Common myeloid progenitor, CD34-positive (primary cell): ENCODE measurements around the gene MYO1F.
"Not testable (repeated sequence)": the region's sequence is repeated elsewhere in the genome, so short reads cannot be mapped to it uniquely, and the experiment has no call there.

Experiments used
- CTCF ChIA-PET: fragments of 350-600 bp; sonication (Branson Sonifier 250); formaldehyde crosslinking; loops from one replicate; lab custom pipeline; 2021; ENCODE audit warnings: antibody characterized with exemption; lab: Charles Lee
- POLR2A ChIA-PET: fragments of 350-600 bp; sonication (Branson Sonifier 250); formaldehyde crosslinking; loops from one replicate; lab custom pipeline; 2021; ENCODE audit warnings: antibody characterized with exemption; lab: Charles Lee
- DNase-seq, 3 donors: peaks; one replicate each; pipeline versions ENCODE4 v3.0.0 to v3.0.0-alpha.2; 2013
- H3K27ac ChIP-seq, 2 experiments: 1 replicate in 1 of 2; 2 replicates in 1 of 2; pipeline ENCODE4 v1.7.0; 2013; ENCODE audit warnings: inconsistent platforms in 2 of 2, low read length in 2 of 2, mild to moderate bottlenecking in 2 of 2, low read depth in 1 of 2, moderate library complexity in 1 of 2; ENCODE audit not compliant: severe bottlenecking in 2 of 2, insufficient read depth in 1 of 2, poor library complexity in 1 of 2
- H3K27me3 ChIP-seq, 5 experiments: replicated peaks in 2 of 5; 1 replicate in 3 of 5; 2 replicates in 2 of 5; pipeline versions ENCODE4 v1.6.1 to v1.7.0; 2013; ENCODE audit warnings: low read length in 4 of 5, mild to moderate bottlenecking in 2 of 5, moderate library complexity in 2 of 5, inconsistent platforms in 1 of 5; ENCODE audit not compliant: insufficient read depth in 5 of 5, control insufficient read depth in 4 of 5
- H3K36me3 ChIP-seq, 4 experiments: 1 replicate in 2 of 4; 2 replicates in 2 of 4; pipeline versions ENCODE4 v1.6.1 to v1.7.0; 2013; ENCODE audit warnings: low read length in 3 of 4, control low read depth in 1 of 4, mild to moderate bottlenecking in 1 of 4; ENCODE audit not compliant: control insufficient read depth in 4 of 4, insufficient read depth in 4 of 4
- H3K4me1 ChIP-seq, 4 experiments: 1 replicate in 3 of 4; 2 replicates in 1 of 4; pipeline versions ENCODE4 v1.6.1 to v1.7.1; 2013; ENCODE audit warnings: low read length in 3 of 4, mild to moderate bottlenecking in 3 of 4, control low read depth in 1 of 4, inconsistent platforms in 1 of 4, moderate library complexity in 1 of 4; ENCODE audit not compliant: control insufficient read depth in 4 of 4, insufficient read depth in 4 of 4; ENCODE audit errors: control extremely low read depth in 1 of 4
- H3K4me3 ChIP-seq, 7 experiments: 1 replicate in 4 of 7; 2 replicates in 3 of 7; pipeline versions ENCODE4 v1.5.1 to v1.7.0; 2013; ENCODE audit warnings: mild to moderate bottlenecking in 7 of 7, low read length in 6 of 7, moderate library complexity in 6 of 7, inconsistent platforms in 2 of 7, low read depth in 2 of 7, control low read depth in 1 of 7; ENCODE audit not compliant: insufficient read depth in 4 of 7, control insufficient read depth in 1 of 7; ENCODE audit errors: extremely low read depth in 1 of 7
- H3K9me3 ChIP-seq, 5 experiments: 1 replicate in 4 of 5; 2 replicates in 1 of 5; pipeline versions ENCODE4 v1.6.1 to v1.7.1; 2013; ENCODE audit warnings: low read length in 4 of 5, mild to moderate bottlenecking in 2 of 5, inconsistent platforms in 1 of 5, low read depth in 1 of 5, moderate library complexity in 1 of 5; ENCODE audit not compliant: control insufficient read depth in 4 of 5, insufficient read depth in 2 of 5; ENCODE audit errors: control extremely low read depth in 1 of 5
- WGBS: methylation state at CpG from one replicate; pipeline ENCODE4 v1.1.5; 2013; ENCODE audit not compliant: insufficient coverage; 5-methylcytosine and 5-hydroxymethylcytosine counted together

Gene MYO1F

DNA sequence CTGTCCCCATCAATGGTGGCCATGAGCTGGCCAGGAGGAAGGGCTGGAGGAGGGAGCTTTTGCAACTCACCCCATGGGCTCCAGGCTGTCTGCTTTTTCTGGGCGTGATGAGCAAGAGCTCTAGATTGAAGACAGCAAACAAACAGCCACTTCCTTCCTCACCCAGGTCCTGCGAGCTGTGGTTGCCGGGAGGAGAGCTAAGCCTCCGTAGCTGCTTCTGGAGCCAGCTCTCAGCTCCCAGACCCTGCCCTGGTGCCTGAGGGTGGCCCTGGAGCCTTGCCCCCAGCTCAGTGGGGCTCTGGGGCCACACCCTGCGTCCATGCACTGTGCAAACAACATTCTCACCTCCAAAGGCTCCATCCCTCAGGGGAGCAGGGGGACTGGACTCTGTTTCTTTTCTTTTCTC lies 6.2 kb downstream of the MYO1F start:
- H3K4me1 ChIP-seq: peaks cover 11 to 74% (median 55%) of the 10 kb centered on the region in 4 experiments
- H3K27ac ChIP-seq: peak overlapping the region in 1 of 2 experiments; percentile 58
- 0% methylated on average over 1 of the region's 5 CpGs for WGBS
- DNase-seq: peak; percentile 58 to 91 (median 84)
- ChIA-PET CTCF (interaction anchor here (0.7 to 12.1 kb wide), 5 partner anchors 9 to 111 kb away, joined by 3 to 96 read pairs (median 5); partner anchors contain the start of gene MYO1F), POLR2A (interaction anchor here (1.1 kb wide), 1 partner anchor 83 kb away, joined by 3 read pairs; no protein-coding TSS in a partner anchor)
- H3K4me3 ChIP-seq: peak overlapping the region in 6 of 7 experiments; percentile 8 to 61 (median 52)
- H3K9me3 ChIP-seq: no peaks in the 10 kb centered on the region
- H3K27me3 ChIP-seq: no peaks in the 10 kb centered on the region
- H3K36me3 ChIP-seq: peaks cover 0 to 17% (median 0%) of the 10 kb centered on the region in 4 experiments

DNA sequence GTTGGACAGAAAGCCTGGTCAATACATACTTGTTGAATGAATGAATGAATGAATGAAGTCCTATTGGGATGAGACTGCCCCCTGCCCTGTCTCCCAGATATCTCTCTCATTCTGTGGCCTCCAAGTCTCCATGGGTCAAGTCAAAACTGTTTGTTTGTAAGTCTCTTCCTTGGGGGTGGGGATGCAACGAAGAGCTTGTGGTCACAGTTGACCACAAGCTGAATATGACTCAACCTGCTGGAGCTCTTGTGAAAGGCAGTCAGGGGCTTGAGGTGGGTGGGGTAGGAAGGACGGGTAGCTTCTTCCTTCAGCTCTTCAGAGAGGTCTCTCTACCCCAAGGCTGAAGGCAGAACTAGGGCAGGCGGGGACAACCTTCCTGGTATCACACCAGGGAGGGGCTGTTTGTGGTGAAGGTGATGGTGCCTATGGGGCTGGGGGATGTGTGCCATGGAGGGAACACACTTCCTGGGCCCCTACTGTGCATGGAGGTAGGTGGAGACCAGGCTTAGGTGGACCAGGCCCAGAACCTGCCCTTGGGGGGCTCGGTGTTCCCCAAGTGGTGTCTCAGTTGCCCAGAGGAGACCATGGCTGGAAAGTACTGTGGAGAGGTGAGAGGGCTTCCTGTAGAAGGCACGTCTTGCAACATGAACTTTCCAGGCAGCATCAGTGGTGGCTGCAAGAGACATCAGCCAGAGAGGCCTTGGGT lies 8.0 kb downstream of the MYO1F start:
- Histone ChIP-seq H3K27ac (peak overlapping the region in 1 of 2 experiments; percentile 55), H3K27me3 (no peaks in the 10 kb centered on the region), H3K4me1 (peaks cover 8 to 76% (median 51%) of the 10 kb centered on the region in 4 experiments), H3K9me3 (no peaks in the 10 kb centered on the region), H3K36me3 (peaks cover 0 to 17% (median 0%) of the 10 kb centered on the region in 4 experiments), H3K4me3 (peak overlapping the region in 4 of 7 experiments; percentile 2 to 53 (median 38))
- WGBS: 0% methylated on average over 2 of the region's 5 CpGs
- DNase-seq: peak; percentile 85 to 96 (median 95)
- ChIA-PET CTCF (interaction anchor here (0.6 to 12.1 kb wide), 2 partner anchors 10 to 27 kb away, joined by 3 to 96 read pairs; partner anchors contain the start of gene MYO1F), POLR2A (interaction anchor here (0.5 to 1.0 kb wide), 4 partner anchors 8 to 121 kb away, joined by 3 to 4 read pairs (median 4); partner anchors contain the start of gene MYO1F)

DNA sequence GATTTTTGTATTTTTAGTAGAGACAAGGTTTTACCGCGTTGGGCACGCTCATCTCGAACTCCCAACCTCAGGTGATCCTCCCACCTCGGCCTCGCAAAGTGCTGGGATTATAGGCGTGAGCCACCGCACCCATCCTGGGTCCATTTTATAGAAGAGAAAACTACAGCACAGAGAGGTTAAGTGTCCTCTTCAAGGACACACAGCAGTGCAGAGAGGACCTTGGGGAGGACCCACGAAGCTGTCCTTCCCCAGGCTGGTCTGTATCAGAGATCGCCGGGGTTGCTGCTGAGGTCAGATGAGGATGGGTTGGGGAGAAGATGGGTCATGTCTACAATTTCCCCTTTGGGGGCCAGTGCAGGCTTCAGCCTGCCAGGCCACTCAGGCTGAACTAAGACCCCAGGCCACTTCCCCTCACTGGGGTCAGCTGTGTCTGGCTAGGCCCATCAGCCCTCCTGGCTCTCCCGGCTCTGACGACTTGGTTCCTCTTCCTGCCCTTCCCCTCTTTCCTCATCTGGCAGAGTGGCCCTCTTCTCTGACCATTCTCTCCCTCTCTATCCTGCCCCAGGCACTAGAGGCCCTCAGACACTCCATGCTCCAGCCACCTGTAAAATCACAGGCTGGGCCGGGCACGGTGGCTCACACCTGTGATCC lies 9.6 kb downstream of the MYO1F start:
- no peak for DNase-seq
- Histone ChIP-seq H3K9me3 (no peaks in the 10 kb centered on the region), H3K27ac (no peak overlapping the region), H3K27me3 (no peaks in the 10 kb centered on the region), H3K4me3 (no peak overlapping the region), H3K36me3 (peaks cover 0 to 12% (median 0%) of the 10 kb centered on the region in 4 experiments), H3K4me1 (peaks cover 6 to 63% (median 48%) of the 10 kb centered on the region in 4 experiments)
- 87% methylated on average over 13 of the region's 15 CpGs for WGBS
- ChIA-PET POLR2A (no interaction called here), CTCF (interaction anchor here (12.1 kb wide), 1 partner anchor 12 kb away, joined by 96 read pairs; the partner anchor contains the start of gene MYO1F)

DNA sequence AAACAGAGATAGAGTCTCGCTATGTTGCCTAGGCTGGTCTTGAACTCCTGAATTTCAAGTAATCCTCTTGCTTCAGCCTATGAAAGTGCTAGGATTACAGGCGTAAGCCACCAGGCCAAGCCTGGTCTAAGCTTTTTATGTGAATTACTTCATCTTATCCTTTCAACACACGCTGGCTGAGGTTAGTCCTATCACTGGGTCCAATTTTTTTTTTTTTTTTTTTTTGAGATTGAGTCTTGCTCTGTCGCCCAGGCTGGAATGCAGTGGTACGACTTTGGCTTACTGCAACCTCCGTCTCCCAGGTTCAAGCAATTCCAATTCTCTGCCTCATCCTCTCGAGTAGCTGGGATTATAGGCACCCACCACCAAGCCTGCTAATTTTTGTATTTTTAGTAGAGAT lies 10.4 kb downstream of the MYO1F start:
- H3K36me3 ChIP-seq: peaks cover 0 to 10% (median 0%) of the 10 kb centered on the region in 4 experiments
- no peak overlapping the region for H3K27ac ChIP-seq
- peaks cover 6 to 55% (median 42%) of the 10 kb centered on the region in 4 experiments for H3K4me1 ChIP-seq
- DNase-seq: peak in 1 of 3 donors; percentile 40
- WGBS: 90% methylated on average over 5 of the region's 7 CpGs
- H3K27me3 ChIP-seq: no peaks in the 10 kb centered on the region
- ChIA-PET POLR2A (interaction anchor here (0.7 kb wide), 1 partner anchor 148 kb away, joined by 4 read pairs; no protein-coding TSS in a partner anchor), CTCF (interaction anchor here (12.1 kb wide), 1 partner anchor 13 kb away, joined by 96 read pairs; the partner anchor contains the start of gene MYO1F)
- no peak overlapping the region for H3K4me3 ChIP-seq
- no peaks in the 10 kb centered on the region for H3K9me3 ChIP-seq

DNA sequence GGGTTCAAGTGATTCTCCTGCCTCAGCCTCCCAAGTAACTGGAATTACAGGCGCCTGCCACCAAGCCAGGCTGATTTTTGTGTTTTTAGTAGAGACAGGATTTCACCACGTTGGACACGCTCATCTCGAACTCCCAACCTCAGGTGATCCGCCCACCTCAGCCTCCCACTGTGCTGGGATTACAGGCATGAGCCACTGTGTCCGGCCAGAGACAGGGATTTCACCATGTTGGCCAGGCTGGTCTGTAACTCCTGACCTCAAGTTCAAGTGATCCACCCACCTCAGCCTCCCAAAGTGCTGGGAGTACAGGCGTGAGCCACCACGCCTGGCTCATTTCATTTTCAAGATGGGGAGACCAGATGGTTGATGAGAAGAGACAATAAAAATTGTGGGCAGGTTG lies 12.4 kb downstream of the MYO1F start:
- H3K27me3 ChIP-seq, DNase-seq, H3K9me3 ChIP-seq, POLR2A ChIA-PET, H3K27ac ChIP-seq, H3K4me3 ChIP-seq, H3K36me3 ChIP-seq: not testable (repeated sequence)
- 91% methylated on average over 6 of the region's 8 CpGs for WGBS
- CTCF ChIA-PET: interaction anchor here (1.5 to 12.1 kb wide), 3 partner anchors 15 to 59 kb away, joined by 4 to 96 read pairs (median 4); partner anchors contain the start of gene MYO1F
- peaks cover 6 to 41% (median 30%) of the 10 kb centered on the region in 4 experiments for H3K4me1 ChIP-seq

DNA sequence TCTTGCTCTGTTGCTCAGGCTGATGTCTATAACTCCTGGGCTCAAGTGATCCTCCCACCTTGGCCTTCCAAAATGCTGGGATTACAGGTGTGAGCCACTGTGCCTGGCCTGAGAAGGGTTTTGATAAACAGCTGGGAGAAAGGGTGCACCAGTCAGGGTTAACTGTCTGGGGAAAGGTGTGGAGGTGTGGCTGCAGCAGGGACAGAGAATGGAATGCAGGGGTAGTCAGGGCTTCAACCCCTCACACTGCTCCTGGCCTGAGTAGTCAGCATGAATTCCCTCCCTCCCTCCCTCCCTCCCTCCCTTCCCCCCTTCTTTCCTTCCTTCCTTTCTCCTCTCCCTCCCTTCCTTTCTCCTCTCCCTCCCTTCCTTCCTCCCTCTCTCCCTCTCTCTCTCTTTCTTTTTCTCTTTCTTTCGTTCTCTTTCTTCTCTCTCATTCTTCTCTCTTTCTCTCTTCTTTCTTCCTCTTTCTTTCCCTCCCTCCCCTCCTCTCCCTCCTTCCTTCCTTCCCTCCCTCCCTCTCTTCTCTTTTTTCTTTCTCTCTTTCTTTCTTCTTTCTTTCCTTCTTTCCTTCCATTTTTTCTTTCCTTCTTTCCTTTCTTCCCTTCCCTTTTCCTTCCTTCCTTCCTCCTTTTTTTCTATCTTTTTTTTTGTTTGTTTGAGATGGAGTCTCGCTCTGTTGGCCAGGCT lies 16.0 kb downstream of the MYO1F start:
- H3K27me3 ChIP-seq: no peaks in the 10 kb centered on the region
- H3K4me1 ChIP-seq: peaks cover 0 to 27% (median 9%) of the 10 kb centered on the region in 4 experiments
- WGBS: 40% methylated on average over 1 of the region's 2 CpGs
- DNase-seq: no peak
- POLR2A ChIA-PET: no interaction called here
- CTCF ChIA-PET: interaction anchor here (3.9 to 12.1 kb wide), 2 partner anchors 16 to 18 kb away, joined by 16 to 96 read pairs; partner anchors contain the start of gene MYO1F
- H3K27ac ChIP-seq: no peak overlapping the region
- no peaks in the 10 kb centered on the region for H3K9me3 ChIP-seq
- H3K4me3 ChIP-seq: no peak overlapping the region
- H3K36me3 ChIP-seq: peaks cover 0 to 6% (median 0%) of the 10 kb centered on the region in 4 experiments
